ENCODE results near the gene TSPAN9.

- TF ChIP-seq, protein P1, sequence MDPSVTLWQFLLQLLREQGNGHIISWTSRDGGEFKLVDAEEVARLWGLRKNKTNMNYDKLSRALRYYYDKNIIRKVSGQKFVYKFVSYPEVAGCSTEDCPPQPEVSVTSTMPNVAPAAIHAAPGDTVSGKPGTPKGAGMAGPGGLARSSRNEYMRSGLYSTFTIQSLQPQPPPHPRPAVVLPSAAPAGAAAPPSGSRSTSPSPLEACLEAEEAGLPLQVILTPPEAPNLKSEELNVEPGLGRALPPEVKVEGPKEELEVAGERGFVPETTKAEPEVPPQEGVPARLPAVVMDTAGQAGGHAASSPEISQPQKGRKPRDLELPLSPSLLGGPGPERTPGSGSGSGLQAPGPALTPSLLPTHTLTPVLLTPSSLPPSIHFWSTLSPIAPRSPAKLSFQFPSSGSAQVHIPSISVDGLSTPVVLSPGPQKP (IDR thresholded peaks at IDR 0.05; ENCODE audit: low read depth, low read length) = no peak
- TF ChIP-seq, protein P2, sequence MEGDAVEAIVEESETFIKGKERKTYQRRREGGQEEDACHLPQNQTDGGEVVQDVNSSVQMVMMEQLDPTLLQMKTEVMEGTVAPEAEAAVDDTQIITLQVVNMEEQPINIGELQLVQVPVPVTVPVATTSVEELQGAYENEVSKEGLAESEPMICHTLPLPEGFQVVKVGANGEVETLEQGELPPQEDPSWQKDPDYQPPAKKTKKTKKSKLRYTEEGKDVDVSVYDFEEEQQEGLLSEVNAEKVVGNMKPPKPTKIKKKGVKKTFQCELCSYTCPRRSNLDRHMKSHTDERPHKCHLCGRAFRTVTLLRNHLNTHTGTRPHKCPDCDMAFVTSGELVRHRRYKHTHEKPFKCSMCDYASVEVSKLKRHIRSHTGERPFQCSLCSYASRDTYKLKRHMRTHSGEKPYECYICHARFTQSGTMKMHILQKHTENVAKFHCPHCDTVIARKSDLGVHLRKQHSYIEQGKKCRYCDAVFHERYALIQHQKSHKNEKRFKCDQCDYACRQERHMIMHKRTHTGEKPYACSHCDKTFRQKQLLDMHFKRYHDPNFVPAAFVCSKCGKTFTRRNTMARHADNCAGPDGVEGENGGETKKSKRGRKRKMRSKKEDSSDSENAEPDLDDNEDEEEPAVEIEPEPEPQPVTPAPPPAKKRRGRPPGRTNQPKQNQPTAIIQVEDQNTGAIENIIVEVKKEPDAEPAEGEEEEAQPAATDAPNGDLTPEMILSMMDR (IDR thresholded peaks at IDR 0.05) = no peak
- TF ChIP-seq, protein P3, sequence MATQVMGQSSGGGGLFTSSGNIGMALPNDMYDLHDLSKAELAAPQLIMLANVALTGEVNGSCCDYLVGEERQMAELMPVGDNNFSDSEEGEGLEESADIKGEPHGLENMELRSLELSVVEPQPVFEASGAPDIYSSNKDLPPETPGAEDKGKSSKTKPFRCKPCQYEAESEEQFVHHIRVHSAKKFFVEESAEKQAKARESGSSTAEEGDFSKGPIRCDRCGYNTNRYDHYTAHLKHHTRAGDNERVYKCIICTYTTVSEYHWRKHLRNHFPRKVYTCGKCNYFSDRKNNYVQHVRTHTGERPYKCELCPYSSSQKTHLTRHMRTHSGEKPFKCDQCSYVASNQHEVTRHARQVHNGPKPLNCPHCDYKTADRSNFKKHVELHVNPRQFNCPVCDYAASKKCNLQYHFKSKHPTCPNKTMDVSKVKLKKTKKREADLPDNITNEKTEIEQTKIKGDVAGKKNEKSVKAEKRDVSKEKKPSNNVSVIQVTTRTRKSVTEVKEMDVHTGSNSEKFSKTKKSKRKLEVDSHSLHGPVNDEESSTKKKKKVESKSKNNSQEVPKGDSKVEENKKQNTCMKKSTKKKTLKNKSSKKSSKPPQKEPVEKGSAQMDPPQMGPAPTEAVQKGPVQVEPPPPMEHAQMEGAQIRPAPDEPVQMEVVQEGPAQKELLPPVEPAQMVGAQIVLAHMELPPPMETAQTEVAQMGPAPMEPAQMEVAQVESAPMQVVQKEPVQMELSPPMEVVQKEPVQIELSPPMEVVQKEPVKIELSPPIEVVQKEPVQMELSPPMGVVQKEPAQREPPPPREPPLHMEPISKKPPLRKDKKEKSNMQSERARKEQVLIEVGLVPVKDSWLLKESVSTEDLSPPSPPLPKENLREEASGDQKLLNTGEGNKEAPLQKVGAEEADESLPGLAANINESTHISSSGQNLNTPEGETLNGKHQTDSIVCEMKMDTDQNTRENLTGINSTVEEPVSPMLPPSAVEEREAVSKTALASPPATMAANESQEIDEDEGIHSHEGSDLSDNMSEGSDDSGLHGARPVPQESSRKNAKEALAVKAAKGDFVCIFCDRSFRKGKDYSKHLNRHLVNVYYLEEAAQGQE (IDR thresholded peaks at IDR 0.05) = no peak
- TF ChIP-seq CBX2 (IDR thresholded peaks at IDR 0.05; ENCODE audit: borderline replicate concordance, low read depth) = no peak
- no peak for TF ChIP-seq SREBF2 (IDR thresholded peaks at IDR 0.05)
- no peak for TF ChIP-seq POLR2A (IDR thresholded peaks at IDR 0.05; ENCODE audit: low read length)
- no peak for TF ChIP-seq POLR2AphosphoS2 (conservative IDR thresholded peaks at IDR 0.05; ENCODE audit: low read length)
- no peak for TF ChIP-seq RFX5 (IDR thresholded peaks at IDR 0.05)
- TF ChIP-seq, protein P4, sequence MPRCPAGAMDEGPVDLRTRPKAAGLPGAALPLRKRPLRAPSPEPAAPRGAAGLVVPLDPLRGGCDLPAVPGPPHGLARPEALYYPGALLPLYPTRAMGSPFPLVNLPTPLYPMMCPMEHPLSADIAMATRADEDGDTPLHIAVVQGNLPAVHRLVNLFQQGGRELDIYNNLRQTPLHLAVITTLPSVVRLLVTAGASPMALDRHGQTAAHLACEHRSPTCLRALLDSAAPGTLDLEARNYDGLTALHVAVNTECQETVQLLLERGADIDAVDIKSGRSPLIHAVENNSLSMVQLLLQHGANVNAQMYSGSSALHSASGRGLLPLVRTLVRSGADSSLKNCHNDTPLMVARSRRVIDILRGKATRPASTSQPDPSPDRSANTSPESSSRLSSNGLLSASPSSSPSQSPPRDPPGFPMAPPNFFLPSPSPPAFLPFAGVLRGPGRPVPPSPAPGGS (IDR thresholded peaks at IDR 0.05) = no peak
- TF ChIP-seq HOXA7 (CRISPR knock-in tag; IDR thresholded peaks at IDR 0.05) = no peak
- no peak for TF ChIP-seq CHD2 (IDR thresholded peaks at IDR 0.05; ENCODE audit: low read length, partially characterized antibody)
- TF ChIP-seq FOXS1 (CRISPR knock-in tag; IDR thresholded peaks at IDR 0.05) = no peak
- TF ChIP-seq RNF2 (IDR thresholded peaks at IDR 0.05; ENCODE audit: borderline replicate concordance, low read depth) = no peak
- TF ChIP-seq BHLHE40 (IDR thresholded peaks at IDR 0.05; ENCODE audit: low read depth, low read length) = no peak
Observed at GRCh38 chr12:3033539-3033867, 43.7 kb upstream of the TSPAN9 start.
